Measurements from ENCODE around the gene HOXC12. TPM values are rescaled to one million over a fixed set of nuclear protein-coding genes. Genes with fewer than 3 reads are reported as not detected.

Gene HOXC12
- total RNA-seq, 1 donor from 2014 or later, result not detected

GRCh38 chr12:53984901-53985691 lies 30.4 kb downstream of the HOXC12 start, which contains the start of gene HOXC10:
HOXC10 (plus strand) TSS chr12:53985146; CDS start chr12:53985260, 114 bp downstream.
- no peak within 1 kb of the TSS for H3K27ac Mint-ChIP-seq (ENCODE audit: unreplicated experiment)
- H3K36me3 Mint-ChIP-seq (ENCODE audit: low read depth), result peaks cover 3% of the 10 kb centered on the region
- no peaks in the 10 kb centered on the region for H3K9me3 Mint-ChIP-seq
- peaks cover 100% of the 10 kb centered on the region for H3K27me3 Mint-ChIP-seq (ENCODE audit: low read depth)
- DNase-seq (ENCODE audit: low read depth, low spot score), result peak; percentile 76
- peak; percentile 70 for TF ChIP-seq CTCF (conservative IDR thresholded peaks at IDR 0.05)
- H3K4me3 Mint-ChIP-seq, result peak within 1 kb of the TSS; percentile 68
- H3K4me1 Mint-ChIP-seq, result peaks cover 8% of the 10 kb centered on the region

- H3K36me3 Mint-ChIP-seq (ENCODE audit: low read depth), result peaks cover 3% of the 10 kb centered on the region
- no peak for DNase-seq (ENCODE audit: low read depth, low spot score)
- H3K27me3 Mint-ChIP-seq (ENCODE audit: low read depth), result peaks cover 100% of the 10 kb centered on the region
- H3K9me3 Mint-ChIP-seq, result no peaks in the 10 kb centered on the region
- peaks cover 8% of the 10 kb centered on the region for H3K4me1 Mint-ChIP-seq
- H3K27ac Mint-ChIP-seq (ENCODE audit: unreplicated experiment), result no peak overlapping the region
- peak overlapping the region; percentile 68 for H3K4me3 Mint-ChIP-seq
- TF ChIP-seq CTCF (conservative IDR thresholded peaks at IDR 0.05), result no peak
Measured at GRCh38 chr12:53985692-53985993, 30.9 kb downstream of the HOXC12 start.

GRCh38 chr12:53985994-53986685 lies 31.4 kb downstream of the HOXC12 start:
- Mint-ChIP-seq H3K4me3 (peak overlapping the region; percentile 17), H3K27me3 (ENCODE audit: low read depth) (peaks cover 100% of the 10 kb centered on the region)

GRCh38 chr12:53986686-53987483 lies 32.2 kb downstream of the HOXC12 start:
- Mint-ChIP-seq H3K4me3 (peak overlapping the region; percentile 54), H3K9me3 (no peaks in the 10 kb centered on the region)
- no peak for TF ChIP-seq CTCF (conservative IDR thresholded peaks at IDR 0.05)

More at GRCh38 chr12:53985994-53986685, 31.4 kb downstream of the HOXC12 start:
- DNase-seq (ENCODE audit: low read depth, low spot score), result no peak
- Mint-ChIP-seq H3K9me3 (no peaks in the 10 kb centered on the region), H3K27ac (ENCODE audit: unreplicated experiment) (no peak overlapping the region), H3K36me3 (ENCODE audit: low read depth) (peaks cover 3% of the 10 kb centered on the region), H3K4me1 (peaks cover 8% of the 10 kb centered on the region)
- no peak for TF ChIP-seq CTCF (conservative IDR thresholded peaks at IDR 0.05)

GRCh38 chr12:53987787-53988230 lies 33.1 kb downstream of the HOXC12 start:
- peaks cover 100% of the 10 kb centered on the region for H3K27me3 Mint-ChIP-seq (ENCODE audit: low read depth)
- H3K36me3 Mint-ChIP-seq (ENCODE audit: low read depth), result peaks cover 3% of the 10 kb centered on the region
- H3K4me3 Mint-ChIP-seq, result peak overlapping the region; percentile 13
- H3K27ac Mint-ChIP-seq (ENCODE audit: unreplicated experiment), result no peak overlapping the region
- no peak for TF ChIP-seq CTCF (conservative IDR thresholded peaks at IDR 0.05)
- no peak for DNase-seq (ENCODE audit: low read depth, low spot score)
- no peaks in the 10 kb centered on the region for H3K9me3 Mint-ChIP-seq
- peaks cover 8% of the 10 kb centered on the region for H3K4me1 Mint-ChIP-seq

More at GRCh38 chr12:53986686-53987483, 32.2 kb downstream of the HOXC12 start:
- H3K27me3 Mint-ChIP-seq (ENCODE audit: low read depth), result peaks cover 100% of the 10 kb centered on the region
- peaks cover 3% of the 10 kb centered on the region for H3K36me3 Mint-ChIP-seq (ENCODE audit: low read depth)
- H3K4me1 Mint-ChIP-seq, result peaks cover 8% of the 10 kb centered on the region
- no peak overlapping the region for H3K27ac Mint-ChIP-seq (ENCODE audit: unreplicated experiment)
- no peak for DNase-seq (ENCODE audit: low read depth, low spot score)
